AG08396 (cell line): Measurements from ENCODE around the gene NOS3.
A peak's percentile ranks its signal among the peaks of the same experiment; 100 is the strongest.
"Not testable (repeated sequence)": the region's sequence is repeated elsewhere in the genome, so short reads cannot be mapped to it uniquely, and the experiment has no call there.

Source experiments
- DNase-seq: peaks from one replicate; pipeline ENCODE4 v3.0.0; 2012; ENCODE audit warnings: low spot score, mixed read lengths

The NOS3 gene

DNA sequence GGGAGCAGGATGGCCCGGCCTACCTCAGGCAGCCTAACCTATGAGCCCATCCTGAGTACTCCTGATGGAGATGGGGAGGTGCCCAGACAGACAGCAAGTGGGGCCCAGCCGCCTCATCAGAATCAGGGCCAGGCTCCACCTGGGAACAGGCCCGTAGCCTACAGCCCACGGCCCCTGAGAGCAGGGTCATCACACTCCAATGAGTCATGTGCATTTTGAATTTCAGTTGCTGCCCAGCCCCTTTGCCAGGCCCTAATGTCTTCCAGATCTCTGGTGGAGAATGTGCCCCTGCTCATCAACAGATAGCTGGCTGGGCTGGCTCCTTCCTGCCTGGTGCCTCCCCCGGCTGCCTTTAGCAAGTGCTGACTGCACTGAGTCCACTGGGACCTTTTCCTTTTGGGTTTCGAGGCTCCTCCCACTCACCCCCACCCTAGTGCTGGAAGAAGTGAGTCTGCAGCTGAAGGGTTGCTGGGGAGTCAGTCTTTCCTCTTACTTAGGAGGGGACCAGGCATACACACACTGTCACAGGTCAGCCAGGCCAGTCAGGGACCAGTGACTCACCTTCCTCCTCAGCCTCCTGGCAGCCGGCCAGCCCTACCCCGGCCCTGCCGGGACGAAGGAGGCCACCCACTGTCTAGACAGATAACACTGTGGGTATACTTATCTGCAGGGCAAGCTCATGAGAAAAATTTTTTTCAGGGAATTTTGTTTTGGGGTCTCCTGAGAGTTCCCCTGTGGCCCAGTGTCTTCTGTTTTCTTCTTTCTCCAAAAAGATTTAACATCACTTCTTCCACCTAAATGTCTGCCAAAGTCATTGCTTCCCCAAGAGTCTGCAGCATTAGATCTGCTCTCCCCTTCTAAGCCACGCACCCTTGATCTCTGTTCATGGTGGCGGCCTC is 48.4 kb downstream of the NOS3 start:
- peak; percentile 85 for DNase-seq

DNA sequence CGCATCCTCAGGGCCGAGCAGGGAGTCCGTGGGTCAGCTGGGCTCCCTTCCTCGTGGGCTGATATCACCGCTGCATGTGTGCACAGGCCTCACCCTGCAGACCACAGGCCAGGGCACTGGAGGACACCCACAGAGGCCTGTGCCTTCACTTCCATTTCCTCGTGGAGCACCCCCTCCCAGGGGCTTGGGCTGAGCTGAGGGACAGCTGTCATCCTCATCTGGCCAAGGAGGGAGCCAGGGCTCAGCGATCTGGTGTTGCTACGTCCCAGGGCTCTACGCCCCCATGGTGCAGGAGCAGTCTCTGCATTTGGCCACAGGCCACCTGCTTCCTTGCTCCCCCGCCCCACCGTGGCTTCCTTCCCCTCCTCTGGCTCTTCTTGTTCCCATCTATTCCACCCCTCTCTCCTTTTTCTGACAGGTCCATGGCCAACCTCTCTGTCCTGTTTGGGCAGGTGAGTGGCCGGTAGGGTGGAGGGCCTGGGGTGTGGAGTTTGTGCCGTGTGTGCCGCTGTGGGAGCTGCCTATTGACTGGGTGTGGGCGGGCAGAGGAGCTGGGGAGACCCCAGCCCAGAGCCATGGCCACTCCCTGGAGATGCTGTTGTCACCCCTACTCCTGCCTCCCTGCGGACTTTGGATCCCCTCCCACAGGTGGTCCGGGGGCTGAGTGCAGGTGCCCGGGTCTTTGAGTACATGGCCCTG is 49.2 kb downstream of the NOS3 start:
- no peak for DNase-seq

DNA sequence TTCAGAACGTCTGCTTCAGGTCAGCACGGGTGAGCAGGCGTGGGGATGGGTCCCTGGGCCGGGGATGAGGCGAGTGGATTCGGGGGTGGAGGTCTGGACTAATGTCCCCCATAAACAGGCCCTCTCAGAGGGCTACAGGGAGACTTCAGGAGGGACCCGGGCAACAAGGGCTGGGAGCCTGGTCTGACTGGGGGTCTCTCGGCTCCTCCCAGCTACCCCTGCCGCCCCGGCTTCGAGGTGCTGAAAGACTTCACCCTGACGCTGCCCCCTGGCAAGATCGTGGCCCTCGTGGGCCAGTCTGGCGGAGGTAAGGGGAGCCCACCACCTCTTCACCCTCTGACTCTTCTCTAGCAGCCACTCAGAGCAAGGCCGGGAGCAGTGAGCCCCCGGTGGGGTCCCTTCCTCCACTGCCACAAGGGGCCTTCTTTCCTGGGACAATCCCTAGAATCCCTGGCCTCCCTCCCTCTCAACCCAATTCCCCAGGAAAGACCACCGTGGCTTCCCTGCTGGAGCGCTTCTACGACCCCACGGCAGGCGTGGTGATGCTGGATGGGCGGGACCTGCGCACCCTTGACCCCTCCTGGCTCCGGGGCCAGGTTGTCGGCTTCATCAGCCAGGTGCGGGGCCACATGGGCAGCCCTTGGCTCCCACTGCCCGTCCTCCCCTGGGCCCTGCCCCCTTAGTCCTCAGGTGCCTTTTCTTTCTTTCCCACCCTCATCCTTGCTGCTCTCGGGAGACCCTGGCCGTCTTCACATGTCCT is 50.0 kb downstream of the NOS3 start:
- DNase-seq, result no peak

- not testable (repeated sequence) for DNase-seq
These were observed 52.6 kb downstream of the NOS3 start for GRCh38 chr7:151043449-151043848.

GRCh38 chr7:151043959-151044358 is 53.1 kb downstream of the NOS3 start:
- DNase-seq, result no peak

DNA sequence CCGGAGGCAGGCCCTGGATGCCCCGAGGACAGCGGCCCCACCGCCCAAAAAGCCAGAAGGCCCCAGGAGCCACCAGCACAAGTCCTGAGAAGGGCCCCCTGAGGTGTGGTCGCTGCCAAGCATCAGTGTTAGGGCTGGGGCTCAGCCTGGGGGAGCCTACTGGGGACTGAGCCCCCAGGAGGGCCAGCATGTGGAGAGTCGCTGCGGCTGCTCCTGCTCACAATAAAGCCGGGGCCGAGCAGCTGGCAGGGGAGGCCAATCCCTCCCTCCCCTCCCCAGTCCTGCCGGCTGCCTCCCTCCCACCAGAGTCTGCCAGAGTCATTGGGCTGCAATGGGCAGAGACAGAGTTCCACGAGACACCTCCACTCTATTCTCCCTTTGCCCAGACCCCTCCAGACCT is 54.4 kb downstream of the NOS3 start:
- DNase-seq, result no peak

- DNase-seq, result no peak
These were observed 55.1 kb downstream of the NOS3 start for GRCh38 chr7:151045967-151046366.

DNA sequence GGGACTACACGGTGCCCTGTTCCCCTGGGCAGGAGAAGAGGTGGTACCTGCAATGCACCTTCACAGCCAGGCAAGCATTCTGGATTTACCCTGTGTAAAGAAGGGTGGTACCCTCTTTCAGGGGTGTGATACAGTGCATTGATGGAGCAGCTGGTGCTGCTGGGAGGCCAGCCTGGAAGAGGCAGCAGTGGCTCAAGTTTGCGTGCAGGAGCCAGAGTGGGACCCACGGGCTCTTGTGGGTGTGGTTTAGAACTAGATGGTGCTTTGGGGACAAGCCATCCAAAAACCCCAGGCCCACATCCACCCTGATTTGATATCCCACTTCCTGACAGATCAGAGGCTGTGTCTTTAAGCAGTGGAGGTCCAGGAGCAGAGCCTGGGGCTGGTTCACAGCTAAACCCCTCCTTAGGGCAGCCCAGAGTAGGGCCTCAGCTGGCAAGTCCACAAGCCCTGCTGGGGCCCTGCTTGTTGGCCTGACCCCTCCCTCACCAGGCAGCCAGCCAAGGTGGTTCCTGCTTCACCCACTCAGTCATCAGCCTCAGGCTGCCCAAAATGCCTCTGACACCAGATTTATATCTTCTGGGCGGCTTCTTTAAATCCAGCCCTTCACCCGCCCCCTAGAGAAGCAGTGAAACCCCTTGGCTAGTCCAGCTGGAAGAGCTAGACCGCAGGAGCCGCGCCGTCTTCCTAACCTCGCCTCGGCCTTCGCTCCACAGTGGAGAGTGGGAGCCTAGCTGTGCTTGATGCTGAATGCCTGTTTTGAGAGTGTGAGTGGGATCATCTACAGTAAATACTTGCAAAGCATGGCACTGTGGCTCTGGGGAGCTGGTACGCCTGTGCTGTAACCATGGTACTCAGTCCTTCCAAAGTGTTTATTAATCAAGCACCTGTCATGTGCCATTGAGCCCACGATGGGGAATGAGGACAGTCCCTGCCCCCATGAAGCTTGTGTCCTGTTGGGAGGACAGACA is 56.1 kb downstream of the NOS3 start:
- DNase-seq, result peak; percentile 58

- DNase-seq, result no peak
These were observed 57.4 kb downstream of the NOS3 start, which contains the start of gene ASIC3 for GRCh38 chr7:151047976-151048815. ASIC3 (plus strand) TSS chr7:151048531; CDS start chr7:151048886, 355 bp downstream.

DNA sequence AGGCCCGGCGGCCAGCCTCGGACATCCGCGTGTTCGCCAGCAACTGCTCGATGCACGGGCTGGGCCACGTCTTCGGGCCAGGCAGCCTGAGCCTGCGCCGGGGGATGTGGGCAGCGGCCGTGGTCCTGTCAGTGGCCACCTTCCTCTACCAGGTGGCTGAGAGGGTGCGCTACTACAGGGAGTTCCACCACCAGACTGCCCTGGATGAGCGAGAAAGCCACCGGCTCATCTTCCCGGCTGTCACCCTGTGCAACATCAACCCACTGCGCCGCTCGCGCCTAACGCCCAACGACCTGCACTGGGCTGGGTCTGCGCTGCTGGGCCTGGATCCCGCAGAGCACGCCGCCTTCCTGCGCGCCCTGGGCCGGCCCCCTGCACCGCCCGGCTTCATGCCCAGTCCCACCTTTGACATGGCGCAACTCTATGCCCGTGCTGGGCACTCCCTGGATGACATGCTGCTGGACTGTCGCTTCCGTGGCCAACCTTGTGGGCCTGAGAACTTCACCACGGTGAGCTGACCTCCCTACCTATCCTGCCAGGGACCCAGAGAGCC is 58.2 kb downstream of the NOS3 start:
- no peak for DNase-seq

GRCh38 chr7:151051108-151051507 is 60.3 kb downstream of the NOS3 start:
- DNase-seq, result peak; percentile 86

DNA sequence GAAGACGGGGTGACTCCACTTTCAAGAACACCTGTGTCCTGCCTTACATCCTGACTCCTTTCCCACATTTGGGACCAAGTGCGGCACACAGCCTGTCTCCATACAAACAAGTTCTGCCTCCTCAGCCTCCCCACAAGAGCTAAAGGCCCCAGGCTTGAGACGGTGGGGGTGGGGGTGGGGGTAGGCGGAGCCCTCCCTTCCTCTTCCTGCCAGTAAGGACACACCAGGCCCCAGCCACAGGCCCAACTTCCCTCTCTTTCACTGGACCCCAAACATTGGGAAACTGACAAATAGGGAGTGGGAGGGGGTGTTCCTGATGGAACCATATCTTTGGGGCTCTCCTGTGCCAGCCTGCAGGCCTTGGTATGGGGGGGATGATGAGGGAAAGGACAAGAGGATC is 62.3 kb downstream of the NOS3 start:
- DNase-seq, result no peak

- DNase-seq, result no peak
These were observed 62.9 kb downstream of the NOS3 start for GRCh38 chr7:151053751-151054150.

DNA sequence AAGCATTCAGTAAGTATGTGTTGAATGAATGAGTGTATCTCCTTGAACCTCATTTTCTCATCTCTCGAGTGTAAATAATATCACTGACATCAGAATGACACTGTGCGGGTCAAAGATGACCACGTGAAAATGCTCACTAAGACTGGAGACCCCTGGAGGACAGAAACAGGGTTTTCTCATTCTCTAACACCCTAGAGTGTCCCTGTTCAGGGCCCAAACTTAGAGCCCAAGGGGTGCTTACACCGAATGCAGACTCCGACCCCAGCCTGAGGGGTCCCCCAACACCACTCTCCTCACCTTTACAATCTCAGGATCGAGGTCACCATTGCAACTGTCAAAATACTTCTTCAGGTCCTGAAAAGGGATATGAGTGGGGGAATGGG is 65.5 kb downstream of the NOS3 start:
- no peak for DNase-seq

- no peak for DNase-seq
These were observed 66.1 kb downstream of the NOS3 start for GRCh38 chr7:151056666-151057505.

GRCh38 chr7:151057506-151057988 is 66.7 kb downstream of the NOS3 start, which contains the start of gene CDK5:
CDK5 (minus strand) TSS chr7:151057897; CDS start chr7:151057848, 49 bp downstream.
- peak; percentile 62 for DNase-seq

GRCh38 chr7:151057989-151058780 is 67.4 kb downstream of the NOS3 start:
- peak; percentile 99 for DNase-seq

- no peak for DNase-seq
These were observed 68.1 kb downstream of the NOS3 start for GRCh38 chr7:151058781-151059366.
